ENCODE results near the gene SCYGR3. TPM values are rescaled to one million over a fixed set of nuclear protein-coding genes. Genes with fewer than 3 reads are reported as not detected.

Gene SCYGR3
- total and polyA plus RNA-seq, 2 experiments from 2014 or later, result not detected

DNA sequence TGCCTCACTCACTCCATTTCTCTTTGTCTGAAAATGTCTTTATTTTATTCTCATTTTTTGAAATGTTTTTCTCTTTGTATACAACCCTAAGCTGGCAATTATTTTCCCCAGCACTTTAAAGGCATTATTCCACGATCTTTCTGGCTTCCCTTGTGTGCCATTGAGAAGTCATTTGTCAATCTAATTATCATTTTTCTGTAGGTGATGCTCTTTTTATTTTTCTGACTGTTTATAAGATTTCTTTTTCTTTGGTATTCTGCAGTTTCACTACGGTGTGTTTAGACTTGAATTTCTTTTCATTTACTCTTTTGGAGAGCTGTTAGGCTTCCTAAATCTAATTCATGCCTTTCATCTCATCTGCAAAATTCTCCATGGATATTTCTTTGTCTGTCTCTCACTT lies 10.8 kb upstream of the SCYGR3 start:
- no peak for DNase-seq (ENCODE audit: low read depth in 1 of 2, low spot score in 1 of 2)
- Histone ChIP-seq H3K27ac (no peak overlapping the region), H3K4me3 (no peak overlapping the region), H3K4me1 (ENCODE audit: low read depth) (no peaks in the 10 kb centered on the region), H3K27me3 (no peaks in the 10 kb centered on the region), H3K9me3 (ENCODE audit: low read depth) (no peaks in the 10 kb centered on the region), H3K36me3 (no peaks in the 10 kb centered on the region)
- no peak for TF ChIP-seq CTCF (IDR thresholded peaks at IDR 0.05; ENCODE audit: low read depth, low read length)

- Histone ChIP-seq H3K9me3 (ENCODE audit: low read depth) (no peaks in the 10 kb centered on the region), H3K27me3 (no peaks in the 10 kb centered on the region), H3K4me1 (ENCODE audit: low read depth) (no peaks in the 10 kb centered on the region), H3K27ac (no peak overlapping the region), H3K36me3 (no peaks in the 10 kb centered on the region), H3K4me3 (no peak overlapping the region)
- TF ChIP-seq CTCF (IDR thresholded peaks at IDR 0.05; ENCODE audit: low read depth, low read length), result no peak
- peak in 1 of 2 donors; percentile 76 for DNase-seq (ENCODE audit: low read depth in 1 of 2, low spot score in 1 of 2)
These were observed 8.6 kb upstream of the SCYGR3 start for GRCh38 chr2:227623226-227623625.

DNA sequence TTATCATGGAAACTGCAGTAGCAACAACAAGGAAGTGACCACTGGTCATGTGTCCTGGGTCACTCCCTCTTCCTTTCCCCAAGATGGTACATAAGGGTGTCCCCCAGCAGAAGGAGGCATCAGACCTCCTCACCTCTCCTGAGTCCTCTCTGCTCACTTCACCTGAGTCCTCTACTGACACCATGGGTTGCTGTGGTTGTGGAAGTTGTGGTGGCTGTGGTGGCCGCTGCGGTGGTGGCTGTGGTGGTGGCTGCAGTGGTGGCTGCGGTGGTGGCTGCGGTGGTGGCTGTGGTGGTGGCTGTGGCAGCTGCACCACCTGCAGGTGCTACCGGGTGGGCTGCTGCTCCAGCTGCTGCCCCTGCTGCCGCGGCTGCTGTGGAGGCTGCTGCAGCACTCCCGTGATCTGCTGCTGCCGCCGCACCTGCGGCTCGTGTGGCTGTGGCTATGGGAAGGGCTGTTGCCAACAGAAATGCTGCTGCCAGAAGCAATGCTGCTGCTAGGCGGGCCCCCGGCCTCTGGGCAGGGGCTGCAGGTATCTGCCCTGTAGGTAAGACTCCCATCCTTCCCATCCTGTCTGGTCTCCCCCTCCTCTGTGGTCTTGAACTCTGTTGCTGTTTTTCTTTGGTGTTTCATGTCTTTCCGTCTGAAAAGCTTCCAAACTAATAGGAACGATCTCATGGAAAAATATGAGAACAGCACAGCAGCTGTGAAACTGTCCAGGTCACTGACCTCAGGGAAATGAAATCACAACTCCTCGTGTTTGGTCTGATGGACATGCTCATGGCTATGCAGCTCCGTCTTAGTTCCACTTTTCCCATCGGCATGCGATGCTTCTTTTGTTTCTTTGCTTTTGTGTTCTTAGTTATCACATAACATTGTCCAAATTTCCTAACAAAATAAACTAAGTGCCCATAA lies 2.9 kb upstream of the SCYGR3 start, which contains the start of gene SCYGR4:
TSS of gene SCYGR4 (plus strand) at position 183 of the 915 bp plus-strand sequence. CDS start at position 183, 0 bp downstream.
- TF ChIP-seq CTCF (IDR thresholded peaks at IDR 0.05; ENCODE audit: low read depth, low read length), result no peak
- Histone ChIP-seq H3K27ac (no peak within 1 kb of the TSS), H3K36me3 (no peaks in the 10 kb centered on the region), H3K4me3 (no peak within 1 kb of the TSS), H3K27me3 (no peaks in the 10 kb centered on the region), H3K4me1 (ENCODE audit: low read depth) (no peaks in the 10 kb centered on the region), H3K9me3 (ENCODE audit: low read depth) (no peaks in the 10 kb centered on the region)
- DNase-seq (ENCODE audit: low read depth in 1 of 2, low spot score in 1 of 2), result no peak

DNA sequence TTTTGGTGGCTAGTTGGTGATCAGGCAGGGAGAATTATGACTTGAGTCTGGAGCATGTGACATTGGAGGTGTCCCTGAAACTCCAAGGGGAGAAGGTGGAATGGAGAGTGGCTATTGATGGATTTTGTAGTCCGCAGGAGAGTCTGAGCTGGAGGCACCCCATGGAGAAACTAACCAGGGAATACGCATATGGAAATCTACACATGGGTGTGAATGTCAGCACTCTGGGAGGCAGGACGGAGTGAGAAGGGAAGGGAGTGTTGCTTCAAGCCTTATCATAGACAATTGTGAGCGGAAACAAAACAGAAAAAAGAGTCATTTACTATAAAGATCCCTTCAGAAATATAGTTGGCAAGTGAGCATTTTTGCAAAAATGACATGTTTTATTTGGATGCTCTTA lies 2.0 kb upstream of the SCYGR3 start:
- DNase-seq (ENCODE audit: low read depth in 1 of 2, low spot score in 1 of 2), result peak in 1 of 2 donors; percentile 33
- Histone ChIP-seq H3K4me3 (no peak overlapping the region), H3K4me1 (ENCODE audit: low read depth) (no peaks in the 10 kb centered on the region), H3K9me3 (ENCODE audit: low read depth) (no peaks in the 10 kb centered on the region), H3K36me3 (no peaks in the 10 kb centered on the region), H3K27me3 (no peaks in the 10 kb centered on the region), H3K27ac (no peak overlapping the region)
- TF ChIP-seq CTCF (IDR thresholded peaks at IDR 0.05; ENCODE audit: low read depth, low read length), result no peak

GRCh38 chr2:227615906-227616305 lies 1.3 kb upstream of the SCYGR3 start:
- Histone ChIP-seq H3K9me3 (ENCODE audit: low read depth) (no peaks in the 10 kb centered on the region), H3K27ac (no peak overlapping the region), H3K4me1 (ENCODE audit: low read depth) (no peaks in the 10 kb centered on the region), H3K27me3 (no peaks in the 10 kb centered on the region), H3K36me3 (no peaks in the 10 kb centered on the region), H3K4me3 (no peak overlapping the region)
- TF ChIP-seq CTCF (IDR thresholded peaks at IDR 0.05; ENCODE audit: low read depth, low read length), result no peak
- peak in 1 of 2 donors; percentile 21 for DNase-seq (ENCODE audit: low read depth in 1 of 2, low spot score in 1 of 2)

Data from cardiac muscle cell (in vitro differentiated cells and primary cell).